Hepatocyte (in vitro differentiated cells): ENCODE data around the gene AFAP1. TPM values are rescaled to one million over a fixed set of nuclear protein-coding genes. Genes with fewer than 3 reads are reported as not detected.

Experiments
- DNase-seq: peaks from one replicate; pipeline ENCODE4 v3.0.0-alpha.2; 2016; ENCODE audit warnings: low spot score
- H2AFZ ChIP-seq: fragments of 200-600 bp; sonication (generic); 2 replicates; pipeline ENCODE4 v1.6.0; 2016; ENCODE audit warnings: antibody characterized with exemption, mild to moderate bottlenecking
- H3K27ac ChIP-seq: fragments of 200-600 bp; sonication (generic); 2 replicates; pipeline ENCODE4 v1.5.1; 2016; ENCODE audit warnings: mild to moderate bottlenecking
- H3K27me3 ChIP-seq: fragments of 200-600 bp; sonication (generic); 2 replicates; pipeline ENCODE4 v1.6.1; 2016
- H3K36me3 ChIP-seq: fragments of 200-600 bp; sonication (generic); replicated peaks from 2 replicates; pipeline ENCODE4 v1.5.1; 2016; ENCODE audit warnings: low read depth; ENCODE audit not compliant: insufficient read depth
- H3K4me1 ChIP-seq: fragments of 200-600 bp; sonication (generic); 2 replicates; pipeline ENCODE4 v1.5.1; 2016; ENCODE audit warnings: mild to moderate bottlenecking, moderate library complexity; ENCODE audit not compliant: insufficient read depth
- H3K4me2 ChIP-seq: fragments of 200-600 bp; sonication (generic); 2 replicates; pipeline ENCODE4 v1.6.0; 2016
- H3K4me3 ChIP-seq: fragments of 200-600 bp; sonication (generic); 2 replicates; pipeline ENCODE4 v1.5.1; 2016; ENCODE audit warnings: mild to moderate bottlenecking
- H3K79me2 ChIP-seq: fragments of 200-600 bp; sonication (generic); 2 replicates; pipeline ENCODE4 v1.6.0; 2017; ENCODE audit warnings: mild to moderate bottlenecking
- H3K9me2 ChIP-seq: fragments of 200-600 bp; sonication (generic); replicated peaks from 2 replicates; pipeline ENCODE4 v1.6.0; 2017; ENCODE audit warnings: mild to moderate bottlenecking; ENCODE audit not compliant: insufficient read depth
- H3K9me3 ChIP-seq: fragments of 200-600 bp; sonication (generic); 2 replicates; pipeline ENCODE4 v1.5.1; 2016; ENCODE audit warnings: low read depth, mild to moderate bottlenecking
- H4K20me1 ChIP-seq: fragments of 200-600 bp; sonication (generic); 2 replicates; pipeline ENCODE4 v1.6.0; 2016; ENCODE audit warnings: mild to moderate bottlenecking; ENCODE audit not compliant: insufficient read depth, poor library complexity, severe bottlenecking
- CTCF ChIP-seq: fragments of 200-600 bp; sonication (generic); IDR thresholded peaks from 2 replicates; pipeline ENCODE4 v1.5.1; 2016; ENCODE audit warnings: antibody characterized with exemption, mild to moderate bottlenecking; ENCODE audit not compliant: poor library complexity
- EZH2 ChIP-seq: fragments of 200-600 bp; sonication (generic); IDR thresholded peaks from 2 replicates; pipeline ENCODE4 v1.6.1; 2016; ENCODE audit warnings: antibody characterized with exemption, mild to moderate bottlenecking, borderline replicate concordance
- EZH2phosphoT487 ChIP-seq: fragments of 200-600 bp; sonication (generic); IDR thresholded peaks from one replicate; pipeline ENCODE4 v1.6.1; 2018; ENCODE audit warnings: antibody characterized with exemption, mild to moderate bottlenecking, low read depth, moderate library complexity; ENCODE audit not compliant: unreplicated experiment, severe bottlenecking
- WGBS: methylation state at CpG from one replicate; pipeline ENCODE4 v1.1.6; 2016; ENCODE audit warnings: low lambda C conversion rate; ENCODE audit errors: missing lambda C conversion rate; 5-methylcytosine and 5-hydroxymethylcytosine counted together
- polyA plus RNA-seq: library from polyadenylated mRNA; unstranded; fragments of >200 nt; fragmentation: Nextera tagmentation; extraction: Ambion mirVana; gene quantifications from 2 replicates; pipeline ENCODE4 v1.2.1, GENCODE V29; 2016
- total RNA-seq: library from RNA; depleted of rRNA; stranded (reverse); fragments of >200 nt; gene quantifications from 2 replicates; pipeline ENCODE4 v1.2.3, GENCODE V29; 2014

The AFAP1 gene
- total and polyA plus RNA-seq, 2 experiments from 2014 or later, result 9.3 to 16.2 TPM

GRCh38 chr4:7985891-7986441, 46.3 kb upstream of the AFAP1 start:
- Histone ChIP-seq H2AFZ (no peak overlapping the region), H3K79me2 (no peaks in the 10 kb centered on the region), H3K4me2 (peak overlapping the region; percentile 2), H3K9me3 (no peaks in the 10 kb centered on the region), H3K4me3 (no peak overlapping the region), H3K36me3 (no peaks in the 10 kb centered on the region), H3K27me3 (no peaks in the 10 kb centered on the region), H3K4me1 (no peaks in the 10 kb centered on the region), H3K9me2 (no peaks in the 10 kb centered on the region), H4K20me1 (no peaks in the 10 kb centered on the region), H3K27ac (no peak overlapping the region)
- DNase-seq, result no peak
- WGBS, result 65% methylated on average over 21 of the region's 21 CpGs
- TF ChIP-seq EZH2phosphoT487 (no peak), CTCF (no peak), EZH2 (no peak)

- TF ChIP-seq EZH2phosphoT487 (no peak), EZH2 (no peak), CTCF (no peak)
- Histone ChIP-seq H3K27me3 (no peaks in the 10 kb centered on the region), H2AFZ (no peak overlapping the region), H3K79me2 (no peaks in the 10 kb centered on the region), H3K4me1 (no peaks in the 10 kb centered on the region), H3K4me2 (no peak overlapping the region), H3K36me3 (no peaks in the 10 kb centered on the region), H3K9me2 (no peaks in the 10 kb centered on the region), H3K9me3 (no peaks in the 10 kb centered on the region), H3K4me3 (no peak overlapping the region), H3K27ac (no peak overlapping the region), H4K20me1 (no peaks in the 10 kb centered on the region)
- whole genome bisulfite sequencing, result 95% methylated on average over 12 of the region's 12 CpGs
- no peak for DNase-seq
Measured at GRCh38 chr4:7985072-7985471, 45.4 kb upstream of the AFAP1 start.

- Histone ChIP-seq H3K27me3 (no peaks in the 10 kb centered on the region), H3K79me2 (no peaks in the 10 kb centered on the region), H3K27ac (no peak overlapping the region), H3K4me3 (no peak overlapping the region), H3K4me2 (no peak overlapping the region), H3K9me2 (no peaks in the 10 kb centered on the region), H2AFZ (no peak overlapping the region), H3K4me1 (no peaks in the 10 kb centered on the region), H3K36me3 (no peaks in the 10 kb centered on the region), H4K20me1 (no peaks in the 10 kb centered on the region), H3K9me3 (no peaks in the 10 kb centered on the region)
- WGBS, result 92% methylated on average over 28 of the region's 31 CpGs
- DNase-seq, result no peak
- no peak for TF ChIP-seq EZH2phosphoT487
- TF ChIP-seq CTCF, result no peak
- TF ChIP-seq EZH2, result no peak
Measured at GRCh38 chr4:7984286-7984925, 44.7 kb upstream of the AFAP1 start.
